ENCODE results near the gene DAB2. TPM values are rescaled to one million over a fixed set of nuclear protein-coding genes. Genes with fewer than 3 reads are reported as not detected.

The DAB2 gene
- total RNA-seq, 1 experiment from 2014 or later = 2.3 TPM

DNA sequence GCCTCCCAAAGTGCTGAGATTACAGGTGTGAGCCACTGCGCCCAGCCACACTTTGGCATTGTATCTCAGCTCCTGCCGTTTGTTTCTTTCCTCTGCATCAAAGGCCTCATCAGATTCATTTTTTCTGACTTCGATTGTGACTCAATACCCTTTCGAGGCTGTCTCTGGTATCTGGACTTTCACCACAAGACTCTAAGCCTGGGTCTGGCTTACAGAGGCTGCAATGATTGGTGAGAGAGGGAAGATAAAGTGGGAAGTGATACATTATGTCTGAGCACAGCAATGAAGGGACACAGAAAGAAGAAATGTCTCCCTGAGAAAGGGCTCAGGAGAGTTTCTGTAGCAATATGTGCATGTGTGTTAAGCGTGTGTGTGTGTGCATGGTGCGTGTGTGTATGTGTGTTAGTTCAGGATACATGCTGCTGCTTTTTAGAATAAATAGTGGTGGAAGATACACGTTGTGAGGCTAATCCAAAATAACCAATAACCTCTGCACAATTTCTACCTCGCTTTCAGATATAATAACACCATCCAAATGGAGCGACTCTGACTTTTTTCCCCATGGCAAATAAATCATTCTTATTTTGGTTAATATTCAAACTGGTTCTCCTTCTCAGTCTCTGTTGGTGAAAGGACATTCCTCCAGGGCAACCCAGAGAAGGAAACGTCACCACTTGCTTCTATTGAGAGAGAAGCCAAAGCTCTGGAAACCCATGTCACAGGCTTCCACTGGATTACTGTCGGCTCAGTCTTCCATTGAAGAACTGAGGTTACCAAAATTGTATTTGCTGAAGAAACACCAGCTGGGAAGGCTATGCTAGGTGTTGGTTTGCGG, 8.1 kb upstream of the DAB2 start:
- Histone ChIP-seq H3K27me3 (ENCODE audit: insufficient read depth, low read length) (no peaks in the 10 kb centered on the region), H4K5ac (ENCODE audit: insufficient read length, low read depth, low read length) (no peak overlapping the region), H2BK5ac (ENCODE audit: insufficient read length, low read length) (no peak overlapping the region), H3K4ac (ENCODE audit: low read depth, low read length) (no peak overlapping the region), H4K20me1 (ENCODE audit: control insufficient read depth, insufficient read depth, insufficient read length) (no peaks in the 10 kb centered on the region), H3K14ac (ENCODE audit: insufficient read depth, low read length) (no peak overlapping the region), H2BK120ac (ENCODE audit: low read depth, low read length, poor library complexity, severe bottlenecking) (no peak overlapping the region), H4K91ac (ENCODE audit: insufficient read length, low read depth, low read length) (no peak overlapping the region), H2AFZ (ENCODE audit: low read length) (no peak overlapping the region), H3K18ac (ENCODE audit: insufficient read length, low read depth, low read length) (no peak overlapping the region), H2BK20ac (ENCODE audit: low read depth, low read length, poor library complexity, severe bottlenecking) (no peak overlapping the region), H3K4me2 (ENCODE audit: insufficient read depth, insufficient read length, low read length) (no peak overlapping the region), H3K79me2 (ENCODE audit: insufficient read depth, low read length) (no peaks in the 10 kb centered on the region), H2BK12ac (ENCODE audit: insufficient read length, low read depth, low read length) (no peak overlapping the region), H3K79me1 (ENCODE audit: insufficient read depth, low read depth, low read length, poor library complexity, severe bottlenecking) (no peaks in the 10 kb centered on the region), H3K9ac (ENCODE audit: extremely low read depth, insufficient read length, low read length) (no peak overlapping the region), H2BK15ac (ENCODE audit: low read depth, low read length) (no peak overlapping the region), H3K9me3 (ENCODE audit: control insufficient read depth, low read depth, low read length) (no peaks in the 10 kb centered on the region), H3K23ac (ENCODE audit: insufficient read length, low read depth, low read length) (no peak overlapping the region), H2AK5ac (ENCODE audit: insufficient read length, low read length) (no peak overlapping the region), H3T11ph (ENCODE audit: low read length) (no peak overlapping the region), H3K56ac (ENCODE audit: insufficient read length, low read depth, low read length) (no peak overlapping the region), H3K23me2 (ENCODE audit: insufficient read length, low read depth, low read length, poor library complexity, severe bottlenecking) (no peaks in the 10 kb centered on the region), H3K4me1 (ENCODE audit: insufficient read depth, low read length) (no peaks in the 10 kb centered on the region), H4K8ac (replicated peaks; ENCODE audit: insufficient read length, low read depth, low read length) (no peak overlapping the region), H3K27ac (ENCODE audit: insufficient read length, low read depth, low read length) (no peak overlapping the region)
- no peaks in the 10 kb centered on the region for H3K27me3 Mint-ChIP-seq (ENCODE audit: low read depth)
- no peak for DNase-seq
- peaks cover under 1 to 1% of the 10 kb centered on the region in 2 experiments for H3K4me1 Mint-ChIP-seq
- WGBS (ENCODE audit: extremely low coverage, insufficient read length, low lambda C conversion rate) = no CpG with 5 or more reads among the region's 12 CpGs
- TF ChIP-seq, protein P1, sequence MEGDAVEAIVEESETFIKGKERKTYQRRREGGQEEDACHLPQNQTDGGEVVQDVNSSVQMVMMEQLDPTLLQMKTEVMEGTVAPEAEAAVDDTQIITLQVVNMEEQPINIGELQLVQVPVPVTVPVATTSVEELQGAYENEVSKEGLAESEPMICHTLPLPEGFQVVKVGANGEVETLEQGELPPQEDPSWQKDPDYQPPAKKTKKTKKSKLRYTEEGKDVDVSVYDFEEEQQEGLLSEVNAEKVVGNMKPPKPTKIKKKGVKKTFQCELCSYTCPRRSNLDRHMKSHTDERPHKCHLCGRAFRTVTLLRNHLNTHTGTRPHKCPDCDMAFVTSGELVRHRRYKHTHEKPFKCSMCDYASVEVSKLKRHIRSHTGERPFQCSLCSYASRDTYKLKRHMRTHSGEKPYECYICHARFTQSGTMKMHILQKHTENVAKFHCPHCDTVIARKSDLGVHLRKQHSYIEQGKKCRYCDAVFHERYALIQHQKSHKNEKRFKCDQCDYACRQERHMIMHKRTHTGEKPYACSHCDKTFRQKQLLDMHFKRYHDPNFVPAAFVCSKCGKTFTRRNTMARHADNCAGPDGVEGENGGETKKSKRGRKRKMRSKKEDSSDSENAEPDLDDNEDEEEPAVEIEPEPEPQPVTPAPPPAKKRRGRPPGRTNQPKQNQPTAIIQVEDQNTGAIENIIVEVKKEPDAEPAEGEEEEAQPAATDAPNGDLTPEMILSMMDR (conservative IDR thresholded peaks at IDR 0.05) = no peak
- no peaks in the 10 kb centered on the region for H3K9me3 Mint-ChIP-seq
- H3K4me3 Mint-ChIP-seq = no peak overlapping the region
- H3K27ac Mint-ChIP-seq = 0 out of 7 replicates have a peak overlapping the region, but pooled peaks of 1 of the 3 experiments have one; percentile 27
- no peaks in the 10 kb centered on the region for H3K36me3 Mint-ChIP-seq (ENCODE audit: insufficient read depth in 1 of 3, low read depth in 3 of 3)

All from H9 (cell line).